Panc1 (cell line): ENCODE results near the gene RIC1. TPM values are rescaled to one million over a fixed set of nuclear protein-coding genes. Genes with fewer than 3 reads are reported as not detected.

Experiments used
- ATAC-seq: fragments of 200-7000 bp; cut with Tn5 transposase; 2 replicates; pipeline ENCODE4 v1.9.1; 2020; ENCODE audit warnings: mild to moderate bottlenecking, moderate library complexity
- BruUV-seq: library from RNA; stranded (reverse); fragments of 400-500 nt; replicated peaks from 2 replicates; lab custom pipeline; 2021; lab: Mats Ljungman, UMichigan
- CTCF ChIA-PET: fragments of 300-600 bp; sonication (Branson Sonifier 250); formaldehyde crosslinking; loops from one replicate; lab custom pipeline; 2022; ENCODE audit warnings: antibody characterized with exemption; lab: Charles Lee
- POLR2A ChIA-PET: fragments of 300-600 bp; sonication (Branson Sonifier 250); formaldehyde crosslinking; loops from one replicate; lab custom pipeline; 2022; ENCODE audit warnings: antibody characterized with exemption; lab: Charles Lee
- DNase-seq: peaks from one replicate; pipeline ENCODE4 v3.0.0-alpha.2; 2010; ENCODE audit warnings: low read depth, low spot score
- H3K27ac ChIP-seq: 2 replicates; pipeline ENCODE4 v1.5.1; 2011; ENCODE audit warnings: mild to moderate bottlenecking, low read length, inconsistent platforms
- H3K27me3 ChIP-seq: fragments of 200-500 bp; sonication (Bioruptor generic); 2 replicates; pipeline ENCODE4 v1.6.0; 2014; ENCODE audit warnings: low read length, inconsistent platforms; ENCODE audit not compliant: control insufficient read depth, insufficient read depth
- H3K36me3 ChIP-seq: fragments of 200-500 bp; sonication (Bioruptor generic); 2 replicates; pipeline ENCODE4 v1.5.1; 2014; ENCODE audit warnings: inconsistent platforms, mild to moderate bottlenecking, low read length, moderate library complexity; ENCODE audit not compliant: control insufficient read depth, insufficient read depth
- H3K4me1 ChIP-seq: 2 replicates; pipeline ENCODE4 v1.5.1; 2011; ENCODE audit warnings: inconsistent platforms, mild to moderate bottlenecking, low read length, moderate library complexity; ENCODE audit not compliant: control insufficient read depth, insufficient read depth
- H3K4me3 ChIP-seq, 2 experiments: 2 replicates each; pipeline ENCODE4 v1.5.1; 2011 to 2012; ENCODE audit warnings: low read depth in 2 of 2, low read length in 2 of 2, mild to moderate bottlenecking in 2 of 2, inconsistent platforms in 1 of 2, moderate library complexity in 1 of 2
- H3K9me3 ChIP-seq: fragments of 200-500 bp; sonication (Bioruptor generic); 2 replicates; pipeline ENCODE4 v1.5.1; 2014; ENCODE audit warnings: low read depth, mild to moderate bottlenecking, inconsistent platforms, low read length, moderate library complexity; ENCODE audit not compliant: control insufficient read depth, insufficient read depth
- CTCF ChIP-seq: fragments of 450-650 bp; IDR thresholded peaks from 2 replicates; pipeline ENCODE4 v1.5.1; 2017; ENCODE audit warnings: mild to moderate bottlenecking
- POLR2AphosphoS5 ChIP-seq: IDR thresholded peaks from 2 replicates; pipeline ENCODE4 v1.6.1; 2012; ENCODE audit warnings: mild to moderate bottlenecking, low read depth, low read length, moderate library complexity
- REST ChIP-seq, 2 experiments: IDR thresholded peaks; 2 replicates each; pipeline ENCODE4 v1.6.1; 2011 to 2012; ENCODE audit warnings: low read depth in 2 of 2, control low read depth in 1 of 2, low read length in 1 of 2, mild to moderate bottlenecking in 1 of 2, moderate library complexity in 1 of 2; ENCODE audit not compliant: insufficient read depth in 1 of 2
- SIN3A ChIP-seq: IDR thresholded peaks from 2 replicates; pipeline ENCODE4 v1.6.1; 2012; ENCODE audit warnings: low read depth, mild to moderate bottlenecking, low read length, moderate library complexity, borderline replicate concordance; ENCODE audit not compliant: insufficient read depth
- TCF7L2 ChIP-seq: IDR thresholded peaks from 2 replicates; pipeline ENCODE4 v1.6.1; 2011; ENCODE audit warnings: mild to moderate bottlenecking, low read depth, low read length, inconsistent platforms
- in situ Hi-C: cut with HindIII; loops from 2 replicates; pipeline ENCODE4 v1.10.0; 2016; ENCODE audit warnings: low sequenced_read_pairs, low pct_unique_long_range_greater_than_20kb
- intact Hi-C: fragments of 100-400 bp; cut with micrococcal nuclease; formaldehyde crosslinking; loops from one replicate; pipeline ENCODE4 v1.10.0; 2022; ENCODE audit not compliant: unreplicated experiment
- total RNA-seq: library from RNA; stranded (reverse); gene quantifications from one replicate; pipeline ENCODE4 v1.2.1, GENCODE V29; 2021; ENCODE audit not compliant: unreplicated experiment

The RIC1 gene
- total RNA-seq, 1 experiment from 2014 or later: 7.0 TPM

DNA sequence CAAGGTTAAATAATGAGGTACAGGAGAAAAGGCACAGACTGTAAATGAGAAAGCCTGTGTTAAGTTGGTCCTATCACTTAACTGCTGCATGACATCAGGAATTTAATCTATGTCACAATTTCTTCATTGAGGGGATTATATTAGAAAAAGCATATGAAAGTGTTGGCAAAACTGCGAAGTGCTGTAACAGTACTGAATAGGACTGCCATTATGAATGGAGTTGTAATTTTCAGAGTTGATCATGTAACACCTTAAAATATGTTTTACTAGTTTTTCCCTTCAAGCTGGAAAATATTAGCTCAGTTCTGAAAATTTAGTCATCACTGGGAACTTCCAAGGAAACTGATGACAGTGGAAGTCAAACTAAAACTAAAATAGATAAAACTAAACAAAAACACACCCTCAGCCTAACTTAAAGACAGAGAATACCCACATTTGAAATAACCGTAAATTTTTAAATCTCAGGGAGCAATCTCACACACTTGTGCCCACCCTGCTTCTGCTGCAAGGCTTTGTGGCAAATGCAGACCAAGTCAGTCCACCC is 158.9 kb downstream of the RIC1 start:
- H3K4me3 ChIP-seq: no peak overlapping the region
- H3K4me1 ChIP-seq: no peaks in the 10 kb centered on the region
- H3K36me3 ChIP-seq: no peaks in the 10 kb centered on the region; the same call in 1 of the 2 replicates
- intact Hi-C loops: no loop called here
- no TSS peak for BruUV-seq
- DNase-seq (no peak), ATAC-seq (no peak)
- H3K27ac ChIP-seq: no peak overlapping the region
- in situ Hi-C loops: no loop called here
- CTCF ChIA-PET: no interaction called here
- H3K9me3 ChIP-seq: no peaks in the 10 kb centered on the region
- TF ChIP-seq CTCF: no peak
- TF ChIP-seq SIN3A: no peak
- POLR2A ChIA-PET: no interaction called here
- no peaks in the 10 kb centered on the region for H3K27me3 ChIP-seq

- intact Hi-C loops (no loop called here), in situ Hi-C loops (no loop called here)
- CTCF ChIA-PET: no interaction called here
- TF ChIP-seq SIN3A (no peak), CTCF (no peak), POLR2AphosphoS5 (no peak), TCF7L2 (no peak), REST (IDR thresholded peaks at IDR 0.05; ENCODE audit: insufficient read depth in 1 of 2, low read depth in 2 of 2, low read length in 1 of 2) (no peak)
- POLR2A ChIA-PET: no interaction called here
- no TSS peak for BruUV-seq
- no peak overlapping the region for H3K4me3 ChIP-seq
- ATAC-seq: no peak
- H3K36me3 ChIP-seq: no peaks in the 10 kb centered on the region; the same call in 1 of the 2 replicates
- H3K9me3 ChIP-seq: no peaks in the 10 kb centered on the region
- H3K27ac ChIP-seq: no peak overlapping the region
- no peak for DNase-seq
- H3K4me1 ChIP-seq: no peaks in the 10 kb centered on the region
- no peaks in the 10 kb centered on the region for H3K27me3 ChIP-seq
Observed at GRCh38 chr9:5789489-5789888, 160.6 kb downstream of the RIC1 start.
